GM19328 (cell line): Measurements from ENCODE around the gene SLC17A1.

Experiments
- ATAC-seq: cut with Tn5 transposase; IDR thresholded peaks from one replicate; pipeline ENCODE4 v1.9.1; 2021; ENCODE audit warnings: mild to moderate bottlenecking, moderate library complexity; ENCODE audit not compliant: unreplicated experiment

SLC17A1 gene

GRCh38 chr6:25833136-25833535 lies 1.3 kb upstream of the SLC17A1 start:
- no peak for ATAC-seq

- no peak for ATAC-seq
Observed at GRCh38 chr6:25832670-25833069, 818 bp upstream of the SLC17A1 start.

GRCh38 chr6:25832307-25832662 lies 433 bp upstream of the SLC17A1 start:
- no peak for ATAC-seq

GRCh38 chr6:25830458-25830857 lies 1.4 kb downstream of the SLC17A1 start:
- no peak for ATAC-seq

GRCh38 chr6:25829375-25829774 lies 2.5 kb downstream of the SLC17A1 start:
- no peak for ATAC-seq

GRCh38 chr6:25821341-25821740 lies 10.5 kb downstream of the SLC17A1 start:
- ATAC-seq, result no peak

GRCh38 chr6:25816252-25816651 lies 15.6 kb downstream of the SLC17A1 start:
- ATAC-seq, result no peak

GRCh38 chr6:25815194-25815593 lies 16.7 kb downstream of the SLC17A1 start:
- no peak for ATAC-seq

GRCh38 chr6:25804804-25805203 lies 27.0 kb downstream of the SLC17A1 start:
- no peak for ATAC-seq

- no peak for ATAC-seq
Observed at GRCh38 chr6:25801436-25801835, 30.4 kb downstream of the SLC17A1 start.

GRCh38 chr6:25794784-25795183 lies 37.1 kb downstream of the SLC17A1 start:
- no peak for ATAC-seq

GRCh38 chr6:25793970-25794369 lies 37.9 kb downstream of the SLC17A1 start:
- no peak for ATAC-seq

GRCh38 chr6:25792016-25792415 lies 39.8 kb downstream of the SLC17A1 start:
- ATAC-seq, result no peak

- no peak for ATAC-seq
Observed at GRCh38 chr6:25789475-25789874, 42.4 kb downstream of the SLC17A1 start.

- no peak for ATAC-seq
Observed at GRCh38 chr6:25788305-25788922, 43.4 kb downstream of the SLC17A1 start.

GRCh38 chr6:25787428-25787827 lies 44.4 kb downstream of the SLC17A1 start:
- no peak for ATAC-seq

- ATAC-seq, result no peak
Observed at GRCh38 chr6:25781134-25781533, 50.7 kb downstream of the SLC17A1 start.

GRCh38 chr6:25777856-25778649 lies 53.8 kb downstream of the SLC17A1 start:
- ATAC-seq, result no peak

GRCh38 chr6:25777031-25777430 lies 54.8 kb downstream of the SLC17A1 start:
- no peak for ATAC-seq

- ATAC-seq, result no peak
Observed at GRCh38 chr6:25774120-25774715, 57.6 kb downstream of the SLC17A1 start.

- no peak for ATAC-seq
Observed at GRCh38 chr6:25769983-25770382, 61.9 kb downstream of the SLC17A1 start.

GRCh38 chr6:25768566-25768965 lies 63.3 kb downstream of the SLC17A1 start:
- no peak for ATAC-seq
